WERI-Rb-1 (cell line): ENCODE results near the gene FRMD8.

Experiments used
- DNase-seq: peaks from one replicate; pipeline ENCODE4 v3.0.0-alpha.2; 2020
- H3K27ac ChIP-seq: fragments of 250-450 bp; sonication (Bioruptor Pico); 2 replicates; pipeline ENCODE4 v1.5.1; 2020; ENCODE audit warnings: mild to moderate bottlenecking, moderate library complexity
- H3K27me3 ChIP-seq: fragments of 250-450 bp; sonication (Bioruptor Pico); 2 replicates; pipeline ENCODE4 v1.5.1; 2021; ENCODE audit warnings: mild to moderate bottlenecking, low read depth, moderate library complexity; ENCODE audit not compliant: insufficient read depth, severe bottlenecking
- H3K36me3 ChIP-seq: fragments of 250-450 bp; sonication (Bioruptor Pico); 2 replicates; pipeline ENCODE4 v1.5.1; 2020; ENCODE audit warnings: mild to moderate bottlenecking, moderate library complexity
- H3K4me3 ChIP-seq: 2 replicates; pipeline ENCODE4 v1.5.1; 2011; ENCODE audit warnings: low read depth, mild to moderate bottlenecking, control low read depth, low read length
- H3K9me3 ChIP-seq: fragments of 250-450 bp; sonication (Bioruptor Pico); 2 replicates; pipeline ENCODE4 v1.5.1; 2021; ENCODE audit warnings: mild to moderate bottlenecking, moderate library complexity; ENCODE audit not compliant: severe bottlenecking
- CTCF ChIP-seq: IDR thresholded peaks from 2 replicates; pipeline ENCODE4 v1.5.1; 2011; ENCODE audit warnings: low read depth, mild to moderate bottlenecking, control low read depth, inconsistent platforms, low read length

FRMD8 gene

GRCh38 chr11:65414776-65415498 lies 28.5 kb downstream of the FRMD8 start:
- H3K4me3 ChIP-seq, result no peak overlapping the region
- no peak for TF ChIP-seq CTCF
- H3K27ac ChIP-seq, result peak overlapping the region; percentile 23
- H3K27me3 ChIP-seq, result no peaks in the 10 kb centered on the region
- no peak for DNase-seq
- H3K36me3 ChIP-seq, result peaks cover 10% of the 10 kb centered on the region
- no peaks in the 10 kb centered on the region for H3K9me3 ChIP-seq

- peaks cover 10% of the 10 kb centered on the region for H3K36me3 ChIP-seq
- peak overlapping the region; percentile 24 for H3K4me3 ChIP-seq
- peak overlapping the region; percentile 67 for H3K27ac ChIP-seq
- no peaks in the 10 kb centered on the region for H3K9me3 ChIP-seq
- TF ChIP-seq CTCF, result no peak
- no peaks in the 10 kb centered on the region for H3K27me3 ChIP-seq
- DNase-seq, result no peak
Observed at GRCh38 chr11:65415499-65416340, 29.3 kb downstream of the FRMD8 start.

- no peaks in the 10 kb centered on the region for H3K9me3 ChIP-seq
- peak; percentile 90 for DNase-seq
- TF ChIP-seq CTCF, result peak; percentile 97
- peak overlapping the region; percentile 24 for H3K4me3 ChIP-seq
- peaks cover 5% of the 10 kb centered on the region for H3K36me3 ChIP-seq
- H3K27me3 ChIP-seq, result no peaks in the 10 kb centered on the region
- peak overlapping the region; percentile 67 for H3K27ac ChIP-seq
Observed at GRCh38 chr11:65416341-65416824, 29.9 kb downstream of the FRMD8 start.

- peaks cover 2% of the 10 kb centered on the region for H3K9me3 ChIP-seq
- H3K27me3 ChIP-seq, result no peaks in the 10 kb centered on the region
- H3K36me3 ChIP-seq, result peaks cover 5% of the 10 kb centered on the region
- TF ChIP-seq CTCF, result no peak
- no peak for DNase-seq
- peak overlapping the region; percentile 67 for H3K27ac ChIP-seq
- H3K4me3 ChIP-seq, result no peak overlapping the region
Observed at GRCh38 chr11:65416841-65417701, 30.6 kb downstream of the FRMD8 start.

- Histone ChIP-seq H3K27me3 (no peaks in the 10 kb centered on the region), H3K9me3 (peaks cover 4% of the 10 kb centered on the region), H3K4me3 (no peak overlapping the region), H3K27ac (peak overlapping the region; percentile 41; the same call in 1 of the 2 replicates), H3K36me3 (peaks cover 5% of the 10 kb centered on the region; the same call in 1 of the 2 replicates)
- peak; percentile 6 for DNase-seq
- TF ChIP-seq CTCF, result no peak
Observed at GRCh38 chr11:65417702-65418430, 31.4 kb downstream of the FRMD8 start.
